NT2/D1 (cell line): Measurements from ENCODE around the gene CDK11A.
A peak's percentile ranks its signal among the peaks of the same experiment; 100 is the strongest.
"Not testable (repeated sequence)": the region's sequence is repeated elsewhere in the genome, so short reads cannot be mapped to it uniquely, and the experiment has no call there.

Experiments
- DNase-seq: peaks from one replicate; pipeline ENCODE4 v3.0.0-alpha.2; 2011; ENCODE audit warnings: low read depth, low spot score
- H3K27me3 ChIP-seq: 2 replicates; pipeline ENCODE4 v1.6.0; 2011; ENCODE audit warnings: mild to moderate bottlenecking; ENCODE audit not compliant: insufficient read length, insufficient read depth
- H3K36me3 ChIP-seq: 2 replicates; pipeline ENCODE4 v1.6.1; 2011; ENCODE audit warnings: mild to moderate bottlenecking, low read length, mixed read lengths; ENCODE audit not compliant: insufficient read depth, insufficient read length
- H3K4me1 ChIP-seq: 2 replicates; pipeline ENCODE4 v1.5.1; 2011; ENCODE audit not compliant: insufficient read depth, insufficient read length
- H3K4me3 ChIP-seq: 2 replicates; pipeline ENCODE4 v1.5.1; 2011; ENCODE audit warnings: low read depth; ENCODE audit not compliant: insufficient read length
- H3K9ac ChIP-seq: 2 replicates; pipeline ENCODE4 v1.6.0; 2011; ENCODE audit warnings: low read depth; ENCODE audit not compliant: insufficient read length
- H3K9me3 ChIP-seq: 2 replicates; pipeline ENCODE4 v1.5.1; 2011; ENCODE audit warnings: mild to moderate bottlenecking, low read length; ENCODE audit not compliant: insufficient read depth
- SUZ12 ChIP-seq: IDR thresholded peaks from 2 replicates; pipeline ENCODE4 v1.6.1; 2011; ENCODE audit not compliant: insufficient read length, insufficient read depth; ENCODE audit errors: extremely low read depth
- YY1 ChIP-seq: IDR thresholded peaks from 2 replicates; pipeline ENCODE4 v1.6.1; 2011; ENCODE audit not compliant: insufficient read length, insufficient read depth
- ZNF274 ChIP-seq: IDR thresholded peaks from 2 replicates; pipeline ENCODE4 v1.6.1; 2011; ENCODE audit warnings: mild to moderate bottlenecking, low read depth, low read length

Gene CDK11A

GRCh38 chr1:1705623-1706022, 18.5 kb downstream of the CDK11A start:
- not testable (repeated sequence) for H3K27me3 ChIP-seq, H3K9ac ChIP-seq, H3K4me1 ChIP-seq, DNase-seq, H3K4me3 ChIP-seq, H3K9me3 ChIP-seq, H3K36me3 ChIP-seq

GRCh38 chr1:1704284-1704957, 19.7 kb downstream of the CDK11A start:
- not testable (repeated sequence) for DNase-seq, H3K36me3 ChIP-seq, H3K27me3 ChIP-seq, H3K9me3 ChIP-seq, H3K4me3 ChIP-seq, H3K9ac ChIP-seq, H3K4me1 ChIP-seq

DNA sequence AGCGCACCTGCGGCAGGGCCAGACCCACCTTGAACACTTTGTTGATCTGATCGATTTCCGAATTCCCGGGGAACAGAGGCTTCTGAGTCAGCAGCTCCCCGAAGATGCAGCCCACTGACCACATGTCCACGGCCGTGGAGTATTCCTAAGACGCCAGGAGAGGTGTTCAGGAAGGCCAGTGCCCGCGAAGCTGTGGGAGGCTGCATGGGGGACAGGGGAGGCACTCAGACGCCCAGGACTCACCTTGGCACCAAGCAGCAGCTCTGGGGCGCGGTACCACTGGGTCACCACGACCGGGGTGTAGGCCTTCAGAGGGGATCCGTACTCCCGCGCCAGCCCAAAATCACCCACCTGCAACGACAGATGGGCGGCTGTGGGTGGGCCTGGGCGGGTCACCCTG, 20.4 kb downstream of the CDK11A start:
- H3K4me3 ChIP-seq, result no peak overlapping the region
- TF ChIP-seq YY1 (no peak), SUZ12 (no peak), ZNF274 (no peak)
- no peaks in the 10 kb centered on the region for H3K4me1 ChIP-seq
- no peaks in the 10 kb centered on the region for H3K9me3 ChIP-seq
- no peak for DNase-seq
- H3K36me3 ChIP-seq, result peaks cover 6% of the 10 kb centered on the region
- H3K27me3 ChIP-seq, result no peaks in the 10 kb centered on the region
- no peak overlapping the region for H3K9ac ChIP-seq

DNA sequence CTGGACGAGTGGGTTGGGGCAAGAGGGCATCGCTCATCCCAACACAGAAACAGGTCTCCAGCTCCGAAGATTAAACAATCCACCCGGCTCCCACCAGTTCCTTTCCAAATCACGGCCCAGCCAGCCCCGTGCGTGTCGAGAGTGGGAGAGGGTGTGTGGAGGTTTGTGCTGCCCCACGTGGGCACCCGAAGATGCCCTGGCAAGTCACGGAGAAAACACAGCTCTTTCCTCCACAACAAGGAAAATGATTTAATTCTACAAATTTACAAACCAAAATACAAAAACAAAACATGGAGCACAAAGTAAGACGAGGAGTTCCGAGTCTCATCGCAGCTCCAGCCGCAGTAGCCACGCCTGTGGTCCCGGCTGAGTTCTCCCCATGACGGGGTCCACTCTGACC, 21.7 kb downstream of the CDK11A start:
- not testable (repeated sequence) for H3K4me3 ChIP-seq, H3K27me3 ChIP-seq, H3K36me3 ChIP-seq, H3K9me3 ChIP-seq, H3K4me1 ChIP-seq, DNase-seq, H3K9ac ChIP-seq

DNA sequence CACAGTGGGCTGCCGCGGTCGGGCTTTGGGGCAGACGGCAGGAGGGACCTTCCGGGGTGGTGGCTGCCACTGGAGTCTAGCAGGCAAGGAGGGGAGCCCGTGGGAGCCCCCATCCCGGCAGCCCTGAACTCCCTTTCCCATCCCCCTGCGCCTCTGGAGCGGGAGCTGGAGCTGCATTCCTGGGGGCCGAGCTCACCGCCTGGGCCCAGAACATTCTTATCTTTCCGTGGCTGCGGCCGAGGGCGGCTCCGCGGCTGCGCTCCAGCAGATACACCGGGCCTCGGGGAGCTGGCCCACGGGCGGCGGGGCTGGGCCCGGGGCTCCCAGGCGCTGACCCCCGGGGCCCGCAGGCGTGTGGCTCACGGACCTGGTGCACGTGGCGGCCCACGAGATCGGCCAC, 23.6 kb downstream of the CDK11A start:
- H3K9me3 ChIP-seq, H3K4me3 ChIP-seq, H3K27me3 ChIP-seq, DNase-seq, H3K4me1 ChIP-seq, H3K9ac ChIP-seq, H3K36me3 ChIP-seq: not testable (repeated sequence)

DNA sequence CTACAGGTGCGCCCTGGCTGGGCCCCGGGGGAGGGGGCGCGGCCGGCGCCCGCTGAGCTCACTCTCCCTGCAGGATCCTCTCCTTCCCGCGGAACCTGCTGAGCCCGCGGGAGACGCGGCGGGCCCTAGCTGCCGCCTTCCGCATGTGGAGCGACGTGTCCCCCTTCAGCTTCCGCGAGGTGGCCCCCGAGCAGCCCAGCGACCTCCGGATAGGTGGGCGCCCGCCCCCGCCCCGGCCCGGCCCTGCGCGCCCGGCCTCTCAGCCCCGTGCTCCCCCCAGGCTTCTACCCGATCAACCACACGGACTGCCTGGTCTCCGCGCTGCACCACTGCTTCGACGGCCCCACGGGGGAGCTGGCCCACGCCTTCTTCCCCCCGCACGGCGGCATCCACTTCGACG, 24.1 kb downstream of the CDK11A start:
- not testable (repeated sequence) for H3K36me3 ChIP-seq, H3K27me3 ChIP-seq, H3K4me1 ChIP-seq, H3K9ac ChIP-seq, H3K9me3 ChIP-seq, H3K4me3 ChIP-seq, DNase-seq

DNA sequence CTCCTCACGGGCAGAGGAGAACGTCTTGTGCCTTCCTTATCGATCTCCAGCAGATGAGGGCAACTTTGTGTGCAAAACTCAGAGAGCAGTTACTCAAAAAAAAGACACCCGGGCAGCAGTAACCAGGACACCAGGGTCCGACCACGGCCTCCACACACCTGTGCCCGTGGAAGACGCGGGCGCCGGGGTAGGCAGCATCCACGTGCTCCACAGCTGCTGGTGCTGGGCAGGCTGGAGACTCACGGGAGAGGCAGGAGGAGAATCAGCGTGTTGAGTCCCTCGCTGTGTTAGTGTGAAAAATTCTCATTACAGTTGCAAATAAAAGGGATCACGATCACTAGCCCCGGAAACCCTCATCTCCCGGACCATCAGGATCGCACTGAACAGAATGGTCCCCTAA, 25.1 kb downstream of the CDK11A start:
- H3K4me1 ChIP-seq, DNase-seq, H3K4me3 ChIP-seq, H3K9me3 ChIP-seq, H3K27me3 ChIP-seq, H3K36me3 ChIP-seq, H3K9ac ChIP-seq: not testable (repeated sequence)

- H3K4me1 ChIP-seq, DNase-seq, H3K4me3 ChIP-seq, H3K36me3 ChIP-seq, H3K9me3 ChIP-seq, H3K9ac ChIP-seq, H3K27me3 ChIP-seq: not testable (repeated sequence)
These were observed 26.6 kb downstream of the CDK11A start for GRCh38 chr1:1697358-1698183.

DNA sequence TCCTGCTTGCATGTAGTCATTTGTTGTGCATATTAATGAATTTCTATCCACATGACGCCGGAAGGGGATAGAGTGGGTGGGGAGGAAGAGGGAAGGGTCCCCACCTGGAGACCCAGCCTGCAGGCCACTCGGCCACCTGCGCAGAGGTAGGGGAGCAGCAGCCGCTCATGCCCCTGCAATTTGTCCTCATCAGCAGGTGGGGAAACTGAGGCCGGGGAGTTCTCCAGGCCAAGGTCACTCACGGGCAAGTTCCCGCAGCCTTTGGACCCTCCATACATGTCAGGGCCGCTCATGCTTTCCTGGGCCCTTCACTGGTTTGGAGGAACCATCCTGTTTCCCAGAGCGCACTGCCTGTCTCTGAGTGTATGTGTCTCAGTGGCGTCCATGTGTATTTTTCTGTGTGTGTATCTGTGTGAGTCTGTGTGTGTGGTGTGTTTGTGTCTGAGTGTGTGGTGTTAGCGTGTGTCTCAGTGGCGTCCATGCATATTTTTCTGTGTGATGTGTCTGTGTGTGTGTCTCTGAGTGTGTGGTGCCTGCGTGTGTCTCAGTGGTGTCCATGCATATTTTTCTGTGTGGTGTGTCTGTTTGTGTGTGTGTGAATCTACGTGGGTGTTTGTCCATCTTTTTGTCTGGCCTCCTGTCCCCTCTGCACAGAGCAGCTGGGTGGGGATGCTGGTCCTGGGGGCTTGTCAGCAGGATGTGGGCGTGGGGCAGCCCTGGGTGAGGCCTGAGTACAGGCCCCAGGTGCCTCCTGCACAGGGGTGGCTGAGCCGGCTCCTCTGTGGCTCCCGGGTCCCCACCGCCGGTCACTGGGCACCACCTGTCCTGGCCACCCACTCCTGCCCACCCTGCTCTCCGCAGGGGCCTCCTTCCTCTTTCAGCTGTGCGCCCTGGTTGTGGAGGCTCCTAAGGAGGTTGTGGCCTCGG, 27.5 kb downstream of the CDK11A start:
- H3K9me3 ChIP-seq, DNase-seq, H3K4me1 ChIP-seq, H3K36me3 ChIP-seq, H3K4me3 ChIP-seq, H3K9ac ChIP-seq, H3K27me3 ChIP-seq: not testable (repeated sequence)

GRCh38 chr1:1692714-1693647, 31.2 kb downstream of the CDK11A start, which contains the start of gene SLC35E2B:
Gene SLC35E2B, minus strand, starts transcription at chr1:1692795. Its CDS starts 16,096 bp downstream, at chr1:1676699.
- H3K4me3 ChIP-seq, result peak within 1 kb of the TSS; percentile 18
- not testable (repeated sequence) for H3K4me1 ChIP-seq, H3K9me3 ChIP-seq, H3K36me3 ChIP-seq, H3K27me3 ChIP-seq, H3K9ac ChIP-seq
- peak; percentile 20 for DNase-seq
